ENCODE measurements around the gene MLLT1.

Gene MLLT1

GRCh38 chr19:6228551-6229215 is 51.1 kb downstream of the MLLT1 start:
- H3K4me3 ChIP-seq (ENCODE audit: low read depth, low read length): no peak overlapping the region
- H3K27me3 ChIP-seq (ENCODE audit: insufficient read depth, low read depth, severe bottlenecking): no peaks in the 10 kb centered on the region
- no peak overlapping the region for H3K27ac ChIP-seq
- H3K36me3 ChIP-seq: peaks cover 67% of the 10 kb centered on the region
- DNase-seq: no peak
- no peak for TF ChIP-seq CTCF (IDR thresholded peaks at IDR 0.05; ENCODE audit: low read depth, low read length)
- no peaks in the 10 kb centered on the region for H3K9me3 ChIP-seq (ENCODE audit: severe bottlenecking)

GRCh38 chr19:6227936-6228325 is 51.8 kb downstream of the MLLT1 start:
- Histone ChIP-seq H3K9me3 (ENCODE audit: severe bottlenecking) (no peaks in the 10 kb centered on the region), H3K27me3 (ENCODE audit: insufficient read depth, low read depth, severe bottlenecking) (no peaks in the 10 kb centered on the region), H3K36me3 (peaks cover 70% of the 10 kb centered on the region), H3K4me3 (ENCODE audit: low read depth, low read length) (no peak overlapping the region), H3K27ac (no peak overlapping the region)
- no peak for DNase-seq
- no peak for TF ChIP-seq CTCF (IDR thresholded peaks at IDR 0.05; ENCODE audit: low read depth, low read length)

- H3K27ac ChIP-seq: no peak overlapping the region
- H3K4me3 ChIP-seq (ENCODE audit: low read depth, low read length): no peak overlapping the region
- peaks cover 71% of the 10 kb centered on the region for H3K36me3 ChIP-seq
- DNase-seq: no peak
- no peak for TF ChIP-seq CTCF (IDR thresholded peaks at IDR 0.05; ENCODE audit: low read depth, low read length)
- no peaks in the 10 kb centered on the region for H3K9me3 ChIP-seq (ENCODE audit: severe bottlenecking)
- no peaks in the 10 kb centered on the region for H3K27me3 ChIP-seq (ENCODE audit: insufficient read depth, low read depth, severe bottlenecking)
These were observed 52.4 kb downstream of the MLLT1 start for GRCh38 chr19:6227156-6227935.

- Histone ChIP-seq H3K4me3 (ENCODE audit: low read depth, low read length) (no peak overlapping the region), H3K27ac (no peak overlapping the region), H3K27me3 (ENCODE audit: insufficient read depth, low read depth, severe bottlenecking) (no peaks in the 10 kb centered on the region), H3K36me3 (peaks cover 76% of the 10 kb centered on the region), H3K9me3 (ENCODE audit: severe bottlenecking) (no peaks in the 10 kb centered on the region)
- DNase-seq: no peak
- TF ChIP-seq CTCF (IDR thresholded peaks at IDR 0.05; ENCODE audit: low read depth, low read length): no peak
These were observed 53.2 kb downstream of the MLLT1 start for GRCh38 chr19:6226444-6227155.

- Histone ChIP-seq H3K4me3 (ENCODE audit: low read depth, low read length) (no peak overlapping the region), H3K27ac (no peak overlapping the region), H3K27me3 (ENCODE audit: insufficient read depth, low read depth, severe bottlenecking) (no peaks in the 10 kb centered on the region), H3K9me3 (ENCODE audit: severe bottlenecking) (no peaks in the 10 kb centered on the region), H3K36me3 (peaks cover 80% of the 10 kb centered on the region)
- TF ChIP-seq CTCF (IDR thresholded peaks at IDR 0.05; ENCODE audit: low read depth, low read length): no peak
- no peak for DNase-seq
These were observed 53.8 kb downstream of the MLLT1 start for GRCh38 chr19:6226012-6226411.

Measured in WERI-Rb-1 (cell line).